Measurements from ENCODE around the gene MYH14. TPM values are rescaled to one million over a fixed set of nuclear protein-coding genes. Genes with fewer than 3 reads are reported as not detected.

MYH14 gene
- total and polyA plus RNA-seq, 10 of the 15 experiments (the other 5 are each of a cell fraction or from before 2014, with no cell fraction given), result 0.06 to 0.69 (median 0.15) TPM; not detected in 4

DNA sequence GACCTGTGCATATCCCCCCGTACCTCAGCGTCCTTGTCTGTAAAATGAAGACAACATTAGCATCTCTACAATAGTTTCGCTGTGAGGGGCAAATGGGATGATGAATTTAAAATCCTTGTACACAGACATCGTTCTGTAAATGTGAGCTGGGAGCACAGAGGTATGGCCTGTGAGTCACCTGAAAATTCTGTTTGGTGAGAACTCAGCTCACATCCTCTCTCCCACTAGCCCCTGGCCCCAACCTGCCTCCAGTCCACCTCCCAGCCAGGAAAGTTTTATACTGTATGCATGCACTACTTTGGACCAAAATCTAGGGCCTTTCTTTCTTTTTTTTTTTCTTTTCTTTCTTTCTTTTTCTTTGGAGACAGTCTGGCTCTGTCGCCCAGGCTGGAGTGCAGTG lies 31.7 kb upstream of the MYH14 start:
- SMC1A ChIA-PET (ENCODE audit: uncharacterized antibody, unreplicated experiment), result interaction anchor here (1.1 kb wide), 1 partner anchor 20 kb away, joined by 3 read pairs; no protein-coding TSS in a partner anchor
- Histone ChIP-seq H3K4me2 (ENCODE audit: control insufficient read depth, insufficient read depth) (no peak overlapping the region), H3K4me3 (no peak overlapping the region), H3K4me1 (ENCODE audit: control insufficient read depth, insufficient read depth, low read length) (peaks cover 3% of the 10 kb centered on the region; the same call in 1 of the 2 replicates), H3K27ac (ENCODE audit: control insufficient read depth, insufficient read depth) (no peak overlapping the region), H3K9me3 (replicated peaks; ENCODE audit: control insufficient read depth, insufficient read depth, low read length) (no peaks in the 10 kb centered on the region; the same call in 2 of the 3 replicates), H3K9ac (ENCODE audit: control insufficient read depth, insufficient read depth, low read length) (no peak overlapping the region), H3K79me2 (ENCODE audit: control insufficient read depth, insufficient read depth, low read length) (no peaks in the 10 kb centered on the region), H3K27me3 (replicated peaks in 1 of 2; ENCODE audit: control insufficient read depth in 2 of 2, insufficient read depth in 2 of 2, low read length in 1 of 2) (no peaks in the 10 kb centered on the region), H3K36me3 (ENCODE audit: control insufficient read depth in 2 of 2, insufficient read depth in 2 of 2, low read length in 1 of 2) (no peaks in the 10 kb centered on the region), H4K20me1 (ENCODE audit: control insufficient read depth, insufficient read depth) (no peaks in the 10 kb centered on the region), H2AFZ (ENCODE audit: control insufficient read depth, low read depth, low read length) (no peak overlapping the region)
- in situ Hi-C loops (cut with MboI), result no loop called here
- intact Hi-C loops (cut with micrococcal nuclease; ENCODE audit: unreplicated experiment), result no loop called here
- FAIRE-seq, result no peak
- BruUV-seq (replicated peaks), result no TSS peak
- RAD21 ChIA-PET (ENCODE audit: unreplicated experiment), result no interaction called here
- 50% methylated on average over 5 of the region's 5 CpGs for WGBS (ENCODE audit: insufficient coverage, insufficient replicate concordance, low lambda C conversion rate, missing lambda C conversion rate)
- ATAC-seq, result no peak
- DNase-seq (ENCODE audit: low read depth, low spot score), result no peak
- CTCF ChIA-PET, result interaction anchor here (1.1 kb wide), 1 partner anchor 87 kb away, joined by 4 read pairs; no protein-coding TSS in a partner anchor
- TF ChIP-seq NBN (IDR thresholded peaks at IDR 0.05) (no peak), ZNF384 (IDR thresholded peaks at IDR 0.05; ENCODE audit: borderline replicate concordance, low read depth, low read length) (no peak), JUNB (IDR thresholded peaks at IDR 0.05) (no peak), NFIC (IDR thresholded peaks at IDR 0.05; ENCODE audit: low read depth, low read length) (no peak), TCF7 (IDR thresholded peaks at IDR 0.05; ENCODE audit: borderline replicate concordance) (no peak), NFYB (IDR thresholded peaks at IDR 0.05; ENCODE audit: insufficient read depth, low read depth, low read length) (no peak), PBX3 (IDR thresholded peaks at IDR 0.05; ENCODE audit: insufficient replicate concordance, low read depth, low read length) (no peak), ASH2L (IDR thresholded peaks at IDR 0.05; ENCODE audit: borderline replicate concordance, low read depth) (no peak), GABPA (IDR thresholded peaks at IDR 0.05; ENCODE audit: low read depth) (no peak), RUNX3 (IDR thresholded peaks at IDR 0.05; ENCODE audit: low read length) (no peak)
- TF ChIP-seq, protein P1, sequence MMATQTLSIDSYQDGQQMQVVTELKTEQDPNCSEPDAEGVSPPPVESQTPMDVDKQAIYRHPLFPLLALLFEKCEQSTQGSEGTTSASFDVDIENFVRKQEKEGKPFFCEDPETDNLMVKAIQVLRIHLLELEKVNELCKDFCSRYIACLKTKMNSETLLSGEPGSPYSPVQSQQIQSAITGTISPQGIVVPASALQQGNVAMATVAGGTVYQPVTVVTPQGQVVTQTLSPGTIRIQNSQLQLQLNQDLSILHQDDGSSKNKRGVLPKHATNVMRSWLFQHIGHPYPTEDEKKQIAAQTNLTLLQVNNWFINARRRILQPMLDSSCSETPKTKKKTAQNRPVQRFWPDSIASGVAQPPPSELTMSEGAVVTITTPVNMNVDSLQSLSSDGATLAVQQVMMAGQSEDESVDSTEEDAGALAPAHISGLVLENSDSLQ (IDR thresholded peaks at IDR 0.05), result no peak
- TF ChIP-seq, protein P2, sequence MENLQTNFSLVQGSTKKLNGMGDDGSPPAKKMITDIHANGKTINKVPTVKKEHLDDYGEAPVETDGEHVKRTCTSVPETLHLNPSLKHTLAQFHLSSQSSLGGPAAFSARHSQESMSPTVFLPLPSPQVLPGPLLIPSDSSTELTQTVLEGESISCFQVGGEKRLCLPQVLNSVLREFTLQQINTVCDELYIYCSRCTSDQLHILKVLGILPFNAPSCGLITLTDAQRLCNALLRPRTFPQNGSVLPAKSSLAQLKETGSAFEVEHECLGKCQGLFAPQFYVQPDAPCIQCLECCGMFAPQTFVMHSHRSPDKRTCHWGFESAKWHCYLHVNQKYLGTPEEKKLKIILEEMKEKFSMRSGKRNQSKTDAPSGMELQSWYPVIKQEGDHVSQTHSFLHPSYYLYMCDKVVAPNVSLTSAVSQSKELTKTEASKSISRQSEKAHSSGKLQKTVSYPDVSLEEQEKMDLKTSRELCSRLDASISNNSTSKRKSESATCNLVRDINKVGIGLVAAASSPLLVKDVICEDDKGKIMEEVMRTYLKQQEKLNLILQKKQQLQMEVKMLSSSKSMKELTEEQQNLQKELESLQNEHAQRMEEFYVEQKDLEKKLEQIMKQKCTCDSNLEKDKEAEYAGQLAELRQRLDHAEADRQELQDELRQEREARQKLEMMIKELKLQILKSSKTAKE (IDR thresholded peaks at IDR 0.05; ENCODE audit: low read depth, poor library complexity, severe bottlenecking), result no peak
- POLR2A ChIA-PET, result interaction anchor here (1.7 kb wide), 1 partner anchor 13 kb away, joined by 4 read pairs; no protein-coding TSS in a partner anchor

All from GM12878 (cell line).